Activated CD4-positive, alpha-beta T cell treated with anti-CD3 and anti-CD28 coated beads, Interleukin-2, amount 10 ng/mL, durations not matched to agents 24 days and 14 days (primary cell): ENCODE measurements around the gene FNDC3A. TPM values are rescaled to one million over a fixed set of nuclear protein-coding genes. Genes with fewer than 3 reads are reported as not detected.
"Not testable (repeated sequence)": the region's sequence is repeated elsewhere in the genome, so short reads cannot be mapped to it uniquely, and the experiment has no call there.

Source experiments
- DNase-seq: peaks from one replicate; pipeline ENCODE4 v3.0.0; 2022
- H3K27ac Mint-ChIP-seq: one replicate; pipeline ENCODE4 v1.8.0; 2022; ENCODE audit warnings: mild to moderate bottlenecking, mixed read lengths
- H3K27me3 Mint-ChIP-seq: one replicate; pipeline ENCODE4 v1.8.0; 2022; ENCODE audit warnings: mixed read lengths
- H3K36me3 Mint-ChIP-seq: one replicate; pipeline ENCODE4 v1.8.0; 2022; ENCODE audit warnings: low read depth, mild to moderate bottlenecking, mixed read lengths
- H3K4me1 Mint-ChIP-seq: one replicate; pipeline ENCODE4 v1.8.0; 2021; ENCODE audit warnings: mixed read lengths
- H3K4me3 Mint-ChIP-seq: one replicate; pipeline ENCODE4 v1.8.0; 2022; ENCODE audit warnings: mild to moderate bottlenecking, moderate library complexity, mixed read lengths
- H3K9me3 Mint-ChIP-seq: one replicate; pipeline ENCODE4 v1.8.0; 2021; ENCODE audit warnings: mixed read lengths
- intact Hi-C: fragments of 100-400 bp; cut with micrococcal nuclease; formaldehyde crosslinking; loops from one replicate; pipeline ENCODE4 v1.15.1; 2023
- total RNA-seq: library from RNA; stranded (reverse); gene quantifications from 2 replicates; pipeline ENCODE4 v1.2.3, GENCODE V29; 2022

Gene FNDC3A
- total RNA-seq, 1 donor from 2014 or later, result 23.5 TPM

GRCh38 chr13:49132479-49133002 lies 156.8 kb downstream of the FNDC3A start:
- Mint-ChIP-seq H3K4me1 (no peaks in the 10 kb centered on the region), H3K27me3 (no peaks in the 10 kb centered on the region), H3K9me3 (no peaks in the 10 kb centered on the region), H3K4me3 (no peak overlapping the region), H3K36me3 (peaks cover 38% of the 10 kb centered on the region), H3K27ac (no peak overlapping the region)
- intact Hi-C loops, result no loop called here
- DNase-seq, result no peak

- H3K9me3 Mint-ChIP-seq, result no peaks in the 10 kb centered on the region
- no peak overlapping the region for H3K4me3 Mint-ChIP-seq
- no peak for DNase-seq
- no peak overlapping the region for H3K27ac Mint-ChIP-seq
- intact Hi-C loops, result no loop called here
- peaks cover 48% of the 10 kb centered on the region for H3K36me3 Mint-ChIP-seq
- H3K27me3 Mint-ChIP-seq, result no peaks in the 10 kb centered on the region
- H3K4me1 Mint-ChIP-seq, result no peaks in the 10 kb centered on the region
Measured at GRCh38 chr13:49134305-49134704, 158.6 kb downstream of the FNDC3A start.

DNA sequence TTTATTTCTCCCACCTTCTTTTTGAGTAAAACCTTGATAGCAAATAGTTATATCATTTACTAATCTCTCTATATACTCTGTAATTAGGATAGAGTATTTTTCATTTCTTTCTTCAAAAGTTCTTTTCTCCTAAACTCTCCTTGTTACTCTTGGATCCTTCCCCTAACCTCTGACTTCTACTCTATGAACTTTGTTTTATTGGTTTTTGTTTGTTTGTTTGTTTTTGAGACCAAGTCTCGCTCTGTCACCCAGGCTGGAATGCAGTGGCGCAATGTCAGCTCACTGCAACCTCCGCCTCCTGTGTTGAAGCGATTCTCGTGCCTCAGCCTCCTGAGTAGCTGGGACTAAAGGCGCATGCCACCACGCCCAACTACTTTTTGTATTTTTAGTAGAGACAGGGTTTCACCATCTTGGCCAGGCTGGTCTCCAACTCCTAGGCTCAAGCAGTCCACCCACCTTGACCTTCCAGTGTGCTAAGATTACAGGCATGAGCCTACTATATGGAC lies 161.5 kb downstream of the FNDC3A start:
- H3K27me3 Mint-ChIP-seq, DNase-seq, H3K27ac Mint-ChIP-seq, intact Hi-C loops, H3K4me3 Mint-ChIP-seq, H3K9me3 Mint-ChIP-seq: not testable (repeated sequence)
- Mint-ChIP-seq H3K36me3 (peaks cover 54% of the 10 kb centered on the region), H3K4me1 (peaks cover 14% of the 10 kb centered on the region)

DNA sequence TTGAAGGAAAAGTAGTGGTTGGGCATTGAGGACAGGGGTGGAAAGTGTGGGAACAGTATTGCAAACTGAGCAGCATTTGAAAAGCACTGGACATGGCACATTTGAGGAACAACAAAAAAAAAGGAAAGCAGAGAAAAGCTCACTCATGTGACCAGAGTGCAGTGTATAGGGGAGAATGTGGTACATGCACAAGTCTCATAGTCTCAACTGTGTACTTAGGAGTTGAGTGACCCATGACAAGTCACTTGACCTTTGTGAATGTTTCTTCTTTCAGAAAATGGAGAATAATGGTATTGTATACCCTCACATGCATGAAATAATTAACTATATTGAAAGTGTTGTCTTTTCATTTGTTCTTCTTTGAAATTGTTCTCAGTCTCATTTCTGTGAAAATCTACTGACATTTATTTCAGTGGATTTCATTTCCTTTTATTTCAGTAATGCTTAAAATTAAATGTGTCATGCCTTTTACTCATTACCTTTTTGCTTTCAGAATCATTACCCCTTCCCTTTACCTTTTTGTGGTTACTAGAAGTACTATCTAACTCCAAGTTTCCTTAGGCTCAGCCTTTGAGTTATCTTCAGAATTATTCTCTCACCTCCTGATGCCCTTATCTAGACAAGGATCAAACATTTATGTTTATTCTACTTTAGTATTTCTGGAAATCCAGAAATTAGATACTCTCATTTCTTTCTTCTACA lies 165.3 kb downstream of the FNDC3A start:
- intact Hi-C loops, result no loop called here
- Mint-ChIP-seq H3K4me1 (peaks cover 18% of the 10 kb centered on the region), H3K27ac (no peak overlapping the region), H3K27me3 (no peaks in the 10 kb centered on the region), H3K9me3 (no peaks in the 10 kb centered on the region), H3K36me3 (peaks cover 51% of the 10 kb centered on the region), H3K4me3 (no peak overlapping the region)
- DNase-seq, result no peak

- peaks cover 24% of the 10 kb centered on the region for H3K4me1 Mint-ChIP-seq
- peaks cover 67% of the 10 kb centered on the region for H3K36me3 Mint-ChIP-seq
- peak overlapping the region; percentile 88 for H3K4me3 Mint-ChIP-seq
- H3K27ac Mint-ChIP-seq, result peak overlapping the region; percentile 66
- H3K9me3 Mint-ChIP-seq, result peaks cover 18% of the 10 kb centered on the region
- peak; percentile 70 for DNase-seq
- intact Hi-C loops, result no loop called here
- H3K27me3 Mint-ChIP-seq, result no peaks in the 10 kb centered on the region
Measured at GRCh38 chr13:49146950-49147355, 171.2 kb downstream of the FNDC3A start.

- H3K4me1 Mint-ChIP-seq, result peaks cover 21% of the 10 kb centered on the region
- H3K4me3 Mint-ChIP-seq, result no peak overlapping the region
- no peak overlapping the region for H3K27ac Mint-ChIP-seq
- DNase-seq, result no peak
- H3K27me3 Mint-ChIP-seq, result no peaks in the 10 kb centered on the region
- peaks cover 65% of the 10 kb centered on the region for H3K36me3 Mint-ChIP-seq
- intact Hi-C loops, result no loop called here
- peaks cover 21% of the 10 kb centered on the region for H3K9me3 Mint-ChIP-seq
Measured at GRCh38 chr13:49148405-49148804, 172.7 kb downstream of the FNDC3A start.

GRCh38 chr13:49157955-49158584 lies 182.4 kb downstream of the FNDC3A start:
- H3K9me3 Mint-ChIP-seq, H3K27me3 Mint-ChIP-seq, H3K4me1 Mint-ChIP-seq, H3K27ac Mint-ChIP-seq, DNase-seq, intact Hi-C loops, H3K4me3 Mint-ChIP-seq: not testable (repeated sequence)
- H3K36me3 Mint-ChIP-seq, result peaks cover 46% of the 10 kb centered on the region

DNA sequence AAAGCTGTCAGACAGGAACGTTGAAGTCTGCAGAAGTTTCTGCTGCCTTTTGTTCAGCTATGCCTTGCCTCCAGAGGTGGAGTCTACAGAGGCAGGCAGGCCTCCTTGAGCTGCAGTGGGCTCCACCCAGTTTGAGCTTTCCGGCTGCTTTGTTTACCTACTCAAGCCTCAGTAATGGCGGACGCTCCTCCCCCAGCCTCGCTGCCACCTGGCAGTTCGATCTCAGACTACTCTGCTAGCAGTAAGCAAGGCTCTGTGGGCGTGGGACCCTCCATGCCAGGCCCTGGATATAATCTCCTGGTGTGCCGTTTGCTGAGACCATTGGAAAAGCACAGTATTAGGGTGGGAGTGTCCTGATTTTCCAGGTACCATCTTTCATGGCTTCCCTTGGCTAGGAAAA lies 187.4 kb downstream of the FNDC3A start:
- H3K27ac Mint-ChIP-seq, H3K27me3 Mint-ChIP-seq, H3K4me1 Mint-ChIP-seq, intact Hi-C loops, H3K4me3 Mint-ChIP-seq, DNase-seq: not testable (repeated sequence)
- Mint-ChIP-seq H3K9me3 (peaks cover 13% of the 10 kb centered on the region), H3K36me3 (peaks cover 79% of the 10 kb centered on the region)

DNA sequence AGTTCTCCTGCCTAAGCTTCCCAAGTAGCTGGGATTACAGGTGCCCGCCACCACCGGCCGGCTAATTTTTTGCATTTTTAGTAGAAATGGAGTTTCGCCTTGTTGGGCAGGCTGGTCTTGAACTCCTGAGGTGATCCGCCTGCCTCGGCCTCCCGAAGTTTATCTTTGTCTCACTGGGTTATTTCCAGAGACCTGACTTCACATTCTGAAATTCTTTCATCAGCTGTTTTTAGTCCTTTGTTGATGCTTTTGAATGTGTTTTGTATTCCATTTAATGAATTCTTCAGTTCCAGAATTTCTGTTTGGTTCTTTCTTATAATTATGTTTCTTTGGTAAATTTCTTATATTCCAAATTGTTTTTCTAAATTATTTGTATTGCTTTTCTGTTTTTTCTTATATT lies 189.0 kb downstream of the FNDC3A start:
- intact Hi-C loops, result no loop called here
- Mint-ChIP-seq H3K4me3 (no peak overlapping the region), H3K9me3 (peaks cover 13% of the 10 kb centered on the region), H3K36me3 (peaks cover 67% of the 10 kb centered on the region), H3K4me1 (peaks cover 2% of the 10 kb centered on the region), H3K27ac (no peak overlapping the region), H3K27me3 (no peaks in the 10 kb centered on the region)
- no peak for DNase-seq

DNA sequence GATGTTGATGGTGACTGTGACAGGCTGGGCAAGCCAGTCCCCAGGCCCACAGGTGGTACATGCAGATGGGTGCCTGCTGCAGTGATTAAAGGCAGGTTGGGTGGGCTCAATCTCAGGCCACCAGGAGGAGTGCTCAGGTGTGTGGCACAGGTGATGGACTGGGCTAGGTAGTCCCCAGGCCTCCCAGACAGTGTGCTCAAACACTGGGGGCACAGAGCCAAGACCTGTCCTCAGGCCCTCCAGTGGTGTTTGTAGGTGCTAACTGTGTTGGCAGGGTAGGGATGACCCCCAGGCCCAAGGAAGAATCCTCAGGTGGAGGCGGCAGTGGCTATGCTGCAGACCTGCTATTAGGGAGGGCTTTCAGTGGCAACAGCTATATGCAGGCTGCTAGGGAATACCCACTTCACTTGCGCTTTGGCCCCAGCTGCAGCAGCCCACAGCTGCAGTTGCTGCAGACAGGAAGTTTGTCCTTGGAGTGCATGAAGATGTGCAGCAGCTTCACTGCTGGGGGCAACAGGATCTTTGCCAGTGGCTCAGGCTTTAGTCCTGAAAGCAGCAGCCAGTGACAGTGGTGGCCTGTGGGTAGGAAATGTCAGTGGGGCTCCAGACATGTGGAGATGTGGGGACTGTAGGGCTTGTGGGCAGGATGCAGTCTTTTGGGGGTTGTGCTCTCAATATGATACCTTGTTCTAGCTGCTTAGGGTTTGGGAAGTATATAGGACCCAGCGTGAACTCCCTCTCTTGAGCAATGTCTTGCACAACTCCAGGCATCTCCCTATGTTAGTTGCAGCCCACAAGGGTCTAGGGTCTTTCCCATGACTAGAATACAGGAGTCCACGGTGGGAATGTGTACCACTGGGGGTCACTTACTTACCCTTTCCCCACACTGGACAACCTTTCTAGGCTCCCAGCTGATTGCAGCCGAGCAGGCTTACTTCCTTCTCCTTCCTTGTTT lies 190.4 kb downstream of the FNDC3A start:
- intact Hi-C loops, result no loop called here

DNA sequence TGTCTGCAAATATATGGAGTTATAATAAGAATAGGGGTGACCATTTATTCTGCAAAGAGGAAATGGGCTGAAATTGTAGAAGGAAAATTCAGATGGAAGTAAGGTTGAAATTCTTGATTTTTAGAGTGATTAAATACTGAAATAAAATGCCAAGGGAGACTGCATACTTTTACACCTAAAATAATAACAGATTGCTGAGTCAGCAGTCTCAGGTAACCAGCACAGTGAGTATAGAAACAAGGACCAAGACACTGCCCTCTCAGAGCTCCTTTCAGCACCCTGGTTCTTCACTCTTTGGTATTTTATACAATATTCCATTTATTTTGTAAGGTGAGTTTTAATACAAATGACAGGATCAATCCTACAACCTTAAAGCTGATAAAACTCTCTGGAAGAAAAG lies 195.6 kb downstream of the FNDC3A start:
- no peak overlapping the region for H3K27ac Mint-ChIP-seq
- peaks cover 50% of the 10 kb centered on the region for H3K36me3 Mint-ChIP-seq
- no peaks in the 10 kb centered on the region for H3K4me1 Mint-ChIP-seq
- intact Hi-C loops, result no loop called here
- H3K9me3 Mint-ChIP-seq, result peaks cover 5% of the 10 kb centered on the region
- no peak for DNase-seq
- no peak overlapping the region for H3K4me3 Mint-ChIP-seq
- no peaks in the 10 kb centered on the region for H3K27me3 Mint-ChIP-seq

More for the DNA sequence above, 190.4 kb downstream of the FNDC3A start:
- H3K27ac Mint-ChIP-seq, result no peak overlapping the region
- H3K4me1 Mint-ChIP-seq, result no peaks in the 10 kb centered on the region
- no peak overlapping the region for H3K4me3 Mint-ChIP-seq
- no peaks in the 10 kb centered on the region for H3K27me3 Mint-ChIP-seq
- peaks cover 66% of the 10 kb centered on the region for H3K36me3 Mint-ChIP-seq
- H3K9me3 Mint-ChIP-seq, result peaks cover 13% of the 10 kb centered on the region
- no peak for DNase-seq

DNA sequence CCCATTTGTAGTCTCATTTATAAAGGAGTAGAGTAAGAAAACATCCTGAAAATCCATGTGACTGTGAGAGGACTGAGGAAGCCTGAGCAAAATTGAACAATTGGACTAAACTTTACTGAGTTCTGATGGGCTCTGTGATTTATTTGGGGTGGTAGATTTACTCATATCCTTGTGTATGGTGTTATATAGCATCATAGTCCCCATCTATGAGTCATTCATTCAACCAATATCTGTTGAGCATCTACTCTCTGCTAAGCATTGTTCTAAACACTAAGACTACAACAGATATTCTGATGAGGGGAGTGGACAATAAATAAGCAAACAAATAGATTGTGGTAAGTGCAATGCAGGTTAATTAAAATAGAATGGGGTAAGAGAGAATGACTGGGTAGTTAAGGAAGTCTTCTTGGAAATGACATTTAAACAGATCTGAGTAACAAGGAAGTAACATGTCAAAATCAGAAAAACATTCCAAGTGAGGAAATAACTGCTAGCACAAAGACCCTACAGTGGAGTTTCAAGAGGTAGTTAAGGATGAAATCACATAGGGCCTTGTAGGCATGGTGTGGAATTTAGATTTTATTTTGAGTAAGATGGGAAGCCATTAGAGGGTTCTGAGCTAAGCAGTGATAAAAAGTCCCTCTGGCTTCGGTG lies 208.1 kb downstream of the FNDC3A start:
- peaks cover 12% of the 10 kb centered on the region for H3K4me1 Mint-ChIP-seq
- no peaks in the 10 kb centered on the region for H3K27me3 Mint-ChIP-seq
- no peaks in the 10 kb centered on the region for H3K9me3 Mint-ChIP-seq
- H3K27ac Mint-ChIP-seq, result no peak overlapping the region
- peaks cover 51% of the 10 kb centered on the region for H3K36me3 Mint-ChIP-seq
- DNase-seq, result no peak
- intact Hi-C loops, result no loop called here
- H3K4me3 Mint-ChIP-seq, result no peak overlapping the region

DNA sequence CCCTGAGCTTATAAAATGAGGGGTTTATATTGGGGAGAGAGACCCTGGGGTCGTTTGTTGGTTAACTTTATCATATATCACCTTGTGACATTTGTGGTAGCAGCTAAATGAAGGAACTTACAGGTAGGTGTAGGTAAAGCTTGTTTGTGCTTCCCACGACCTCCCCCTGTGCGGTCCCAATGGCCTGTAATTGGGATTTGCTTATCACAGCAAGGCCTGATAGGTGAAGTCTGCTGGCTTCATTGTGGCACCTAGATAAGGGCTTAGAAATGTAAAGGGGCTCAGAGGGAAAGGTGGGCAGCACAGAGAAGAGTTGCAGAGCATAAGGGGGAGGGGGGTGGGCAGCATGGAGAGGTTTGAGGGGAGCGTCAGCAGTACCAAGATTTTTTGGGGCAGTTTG lies 208.9 kb downstream of the FNDC3A start:
- peaks cover 12% of the 10 kb centered on the region for H3K4me1 Mint-ChIP-seq
- H3K9me3 Mint-ChIP-seq, result no peaks in the 10 kb centered on the region
- no peak for DNase-seq
- H3K27me3 Mint-ChIP-seq, result no peaks in the 10 kb centered on the region
- intact Hi-C loops, result no loop called here
- no peak overlapping the region for H3K27ac Mint-ChIP-seq
- H3K36me3 Mint-ChIP-seq, result peaks cover 52% of the 10 kb centered on the region
- no peak overlapping the region for H3K4me3 Mint-ChIP-seq
